ENCODE measurements around the gene ASTN1.
A peak's percentile ranks its signal among the peaks of the same experiment; 100 is the strongest.

The ASTN1 gene

GRCh38 chr1:176903474-176903873, 261.0 kb downstream of the ASTN1 start:
- H4K20me1 ChIP-seq (ENCODE audit: insufficient read depth, low read length, poor library complexity, severe bottlenecking) = no peaks in the 10 kb centered on the region
- no peak for TF ChIP-seq EZH2phosphoT487 (IDR thresholded peaks at IDR 0.05; ENCODE audit: borderline replicate concordance)
- TF ChIP-seq CTCF (conservative IDR thresholded peaks at IDR 0.05; ENCODE audit: low read length) = no peak
- H3K4me2 ChIP-seq (ENCODE audit: low read depth, low read length, poor library complexity, severe bottlenecking) = no peak overlapping the region
- H2AFZ ChIP-seq (ENCODE audit: low read length) = no peak overlapping the region
- no peak overlapping the region for H3K9ac ChIP-seq (ENCODE audit: low read depth, low read length, poor library complexity, severe bottlenecking)
- H3K27me3 ChIP-seq (ENCODE audit: insufficient read depth, low read length, poor library complexity, severe bottlenecking) = no peaks in the 10 kb centered on the region
- H3K9me3 ChIP-seq (ENCODE audit: insufficient read depth, low read depth, low read length) = no peaks in the 10 kb centered on the region
- no peaks in the 10 kb centered on the region for H3K79me2 ChIP-seq (ENCODE audit: insufficient read depth, low read length)
- no peaks in the 10 kb centered on the region for H3K36me3 ChIP-seq (ENCODE audit: insufficient read depth, low read length)
- no peaks in the 10 kb centered on the region for H3F3A ChIP-seq (ENCODE audit: low read depth)
- no peaks in the 10 kb centered on the region for H3K9me2 ChIP-seq (replicated peaks; ENCODE audit: low read depth, low read length)
- H3K4me1 ChIP-seq (ENCODE audit: insufficient read depth, low read length, poor library complexity, severe bottlenecking) = no peaks in the 10 kb centered on the region
- no peak overlapping the region for H3K4me3 ChIP-seq (ENCODE audit: low read length, poor library complexity, severe bottlenecking)

- no peaks in the 10 kb centered on the region for H3K9me2 ChIP-seq (replicated peaks; ENCODE audit: low read depth, low read length)
Observed at GRCh38 chr1:176899321-176899720, 265.2 kb downstream of the ASTN1 start.

GRCh38 chr1:176897350-176898236, 266.9 kb downstream of the ASTN1 start:
- H3K36me3 ChIP-seq (ENCODE audit: insufficient read depth, low read length) = no peaks in the 10 kb centered on the region
- no peak overlapping the region for H2AFZ ChIP-seq (ENCODE audit: low read length)
- no peaks in the 10 kb centered on the region for H3F3A ChIP-seq (ENCODE audit: low read depth)
- TF ChIP-seq CTCF (conservative IDR thresholded peaks at IDR 0.05; ENCODE audit: low read length) = peak; percentile 85; the same call in 1 of the 2 replicates
- TF ChIP-seq EZH2phosphoT487 (IDR thresholded peaks at IDR 0.05; ENCODE audit: borderline replicate concordance) = no peak
- no peaks in the 10 kb centered on the region for H3K27me3 ChIP-seq (ENCODE audit: insufficient read depth, low read length, poor library complexity, severe bottlenecking)
- no peaks in the 10 kb centered on the region for H3K79me2 ChIP-seq (ENCODE audit: insufficient read depth, low read length)
- no peak overlapping the region for H3K9ac ChIP-seq (ENCODE audit: low read depth, low read length, poor library complexity, severe bottlenecking)
- H4K20me1 ChIP-seq (ENCODE audit: insufficient read depth, low read length, poor library complexity, severe bottlenecking) = no peaks in the 10 kb centered on the region
- H3K9me3 ChIP-seq (ENCODE audit: insufficient read depth, low read depth, low read length) = no peaks in the 10 kb centered on the region
- no peaks in the 10 kb centered on the region for H3K9me2 ChIP-seq (replicated peaks; ENCODE audit: low read depth, low read length)
- no peak overlapping the region for H3K4me2 ChIP-seq (ENCODE audit: low read depth, low read length, poor library complexity, severe bottlenecking)
- H3K4me1 ChIP-seq (ENCODE audit: insufficient read depth, low read length, poor library complexity, severe bottlenecking) = no peaks in the 10 kb centered on the region
- no peak overlapping the region for H3K4me3 ChIP-seq (ENCODE audit: low read length, poor library complexity, severe bottlenecking)

More at GRCh38 chr1:176899321-176899720, 265.2 kb downstream of the ASTN1 start:
- no peaks in the 10 kb centered on the region for H3K27me3 ChIP-seq (ENCODE audit: insufficient read depth, low read length, poor library complexity, severe bottlenecking)
- H3K9ac ChIP-seq (ENCODE audit: low read depth, low read length, poor library complexity, severe bottlenecking) = no peak overlapping the region
- H3K36me3 ChIP-seq (ENCODE audit: insufficient read depth, low read length) = no peaks in the 10 kb centered on the region
- H3K4me2 ChIP-seq (ENCODE audit: low read depth, low read length, poor library complexity, severe bottlenecking) = no peak overlapping the region
- no peak overlapping the region for H3K4me3 ChIP-seq (ENCODE audit: low read length, poor library complexity, severe bottlenecking)
- H4K20me1 ChIP-seq (ENCODE audit: insufficient read depth, low read length, poor library complexity, severe bottlenecking) = no peaks in the 10 kb centered on the region
- no peaks in the 10 kb centered on the region for H3K79me2 ChIP-seq (ENCODE audit: insufficient read depth, low read length)
- no peaks in the 10 kb centered on the region for H3K9me3 ChIP-seq (ENCODE audit: insufficient read depth, low read depth, low read length)
- TF ChIP-seq CTCF (conservative IDR thresholded peaks at IDR 0.05; ENCODE audit: low read length) (no peak), EZH2phosphoT487 (IDR thresholded peaks at IDR 0.05; ENCODE audit: borderline replicate concordance) (no peak)
- no peaks in the 10 kb centered on the region for H3F3A ChIP-seq (ENCODE audit: low read depth)
- H2AFZ ChIP-seq (ENCODE audit: low read length) = no peak overlapping the region
- H3K4me1 ChIP-seq (ENCODE audit: insufficient read depth, low read length, poor library complexity, severe bottlenecking) = no peaks in the 10 kb centered on the region

Data from Loucy (cell line).